Activated naive CD4-positive, alpha-beta T cell treated with Interleukin-2 at 50 U/mL for 16 hours (primary cell): ENCODE measurements around the gene AUTS2.

Source experiments
- DNase-seq: peaks from one replicate; pipeline ENCODE4 v3.0.0-alpha.2; 2020

Gene AUTS2

DNA sequence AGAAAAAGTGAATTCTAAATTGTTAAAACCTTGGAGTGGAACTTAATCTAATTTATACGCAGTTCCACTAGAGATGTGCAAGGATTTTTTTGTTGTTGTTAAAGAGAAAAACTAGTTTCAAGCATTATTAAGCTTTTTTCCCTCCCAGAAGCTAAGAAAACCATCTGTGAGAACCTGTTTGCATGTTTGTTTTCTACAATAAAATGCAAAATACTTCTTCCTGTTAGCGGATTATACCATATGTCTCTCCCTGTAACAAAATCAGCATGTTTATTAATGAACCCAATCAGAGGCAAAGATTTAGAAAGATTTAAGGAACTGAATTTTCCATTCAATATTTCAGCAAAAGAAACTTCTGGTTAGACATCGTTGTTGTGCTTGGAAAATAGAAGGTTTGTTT is 953.9 kb downstream of the AUTS2 start:
- no peak for DNase-seq

DNA sequence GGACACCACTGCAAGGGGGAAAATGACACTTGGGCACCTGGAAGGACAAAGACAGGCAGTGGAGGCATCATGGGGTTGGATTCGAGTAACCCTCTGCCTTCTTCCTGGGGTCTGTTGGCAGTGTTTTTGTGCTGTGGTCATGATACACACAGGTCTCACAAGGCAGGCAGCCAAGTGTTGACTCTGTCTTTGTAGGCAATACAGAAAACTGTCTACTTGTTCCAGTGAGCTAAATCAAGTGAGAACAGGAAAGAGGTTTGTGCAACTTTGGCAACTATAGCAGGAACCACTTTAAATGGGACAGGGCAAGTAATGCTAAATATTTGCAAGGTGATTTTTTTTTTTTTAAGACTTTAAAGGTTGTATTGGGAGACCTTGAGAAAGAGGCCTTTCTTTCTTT is 955.1 kb downstream of the AUTS2 start:
- DNase-seq = no peak

DNA sequence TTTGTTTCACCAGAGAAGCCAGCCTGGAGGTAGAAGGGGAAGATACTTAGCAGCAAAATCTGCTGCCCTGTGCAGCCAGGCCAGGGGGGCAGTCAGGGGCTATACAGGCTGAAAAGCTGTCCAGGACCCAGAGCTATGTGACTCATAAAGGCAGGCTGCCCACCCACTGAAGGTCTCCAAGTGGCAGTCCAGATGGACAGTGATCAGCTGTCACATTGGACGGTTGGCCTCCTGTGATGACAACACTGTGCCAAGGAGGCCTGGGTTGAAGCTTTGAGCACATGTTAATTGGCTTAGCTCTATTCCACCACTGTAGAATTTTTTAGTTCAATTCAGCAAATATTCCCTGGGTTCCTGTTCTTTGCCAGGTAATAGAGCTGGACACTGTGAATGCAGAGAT is 956.4 kb downstream of the AUTS2 start:
- no peak for DNase-seq

DNA sequence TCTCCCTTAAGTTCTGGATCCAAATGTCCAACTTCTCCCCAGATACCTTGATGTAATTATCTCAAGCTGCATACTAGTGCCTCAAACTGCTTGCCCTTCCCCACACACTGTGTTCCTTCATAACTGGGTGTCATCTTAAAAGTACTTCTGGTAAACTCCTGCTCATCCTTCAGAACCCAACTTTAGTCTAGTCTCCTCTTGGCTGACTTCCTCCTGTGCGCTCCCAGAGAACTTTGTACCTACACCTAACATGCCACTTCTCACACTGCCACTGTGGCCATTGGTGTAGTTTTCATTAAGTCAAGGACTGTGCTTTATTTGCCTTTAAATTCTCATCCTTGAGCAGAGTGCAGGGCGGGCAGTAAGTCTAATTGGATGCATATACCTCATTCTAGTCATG is 958.5 kb downstream of the AUTS2 start:
- DNase-seq = no peak

DNA sequence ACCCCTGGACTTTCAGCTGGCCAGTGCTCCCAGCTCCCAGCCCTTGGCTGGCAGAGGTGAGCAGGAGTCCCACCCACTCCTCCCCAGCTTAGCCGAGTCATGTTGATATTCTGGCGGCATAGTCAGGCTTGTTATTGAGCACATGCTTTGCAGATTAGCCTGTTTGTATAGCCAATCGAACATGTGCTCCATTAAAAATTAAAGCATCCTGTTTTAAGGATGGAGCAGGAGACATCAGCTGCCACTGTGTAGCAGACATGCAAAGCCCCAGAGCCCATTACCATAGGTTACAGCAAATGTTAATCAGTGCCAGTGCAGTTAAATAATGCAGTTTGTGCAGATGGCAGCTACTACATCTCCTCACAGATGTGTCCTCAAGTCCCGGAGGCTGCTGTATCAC is 959.1 kb downstream of the AUTS2 start:
- no peak for DNase-seq

DNA sequence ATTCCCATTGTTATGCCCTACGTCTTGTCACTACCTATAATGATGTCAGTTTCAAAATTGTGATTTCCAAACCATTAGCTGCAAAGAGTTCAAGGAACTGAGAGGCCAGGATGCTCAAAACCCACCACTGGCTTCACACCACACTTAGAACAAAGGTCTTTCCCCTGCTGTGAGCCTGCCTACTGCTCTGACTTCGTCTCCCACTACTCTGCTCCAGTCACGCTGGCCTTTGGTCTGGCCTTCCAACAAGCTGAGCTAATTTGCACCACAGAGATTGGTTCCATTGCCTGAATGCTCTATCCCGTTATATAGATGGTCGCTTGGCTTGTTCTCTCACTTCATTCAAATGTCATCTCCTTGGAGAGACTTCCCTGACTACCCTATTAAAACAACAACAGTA is 961.5 kb downstream of the AUTS2 start:
- DNase-seq = no peak

DNA sequence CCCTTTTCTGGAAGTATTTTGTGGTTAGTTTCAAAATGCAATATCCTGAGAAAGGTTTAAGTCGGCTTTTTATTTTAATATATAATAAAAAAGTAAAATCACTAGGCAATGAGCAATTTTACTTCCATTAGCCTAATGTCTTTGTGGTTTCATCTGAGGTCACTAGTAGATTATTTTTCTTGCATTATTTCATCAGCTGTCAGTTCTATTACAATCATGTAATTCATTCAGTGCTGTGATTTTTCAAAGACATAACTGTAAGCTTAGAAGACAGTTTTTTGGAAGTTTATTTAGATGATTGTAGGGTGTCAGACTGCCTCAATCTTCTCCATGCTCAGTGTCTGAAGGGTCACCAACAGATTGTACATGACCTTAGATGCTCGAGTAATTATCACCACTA is 965.7 kb downstream of the AUTS2 start:
- DNase-seq = no peak

DNA sequence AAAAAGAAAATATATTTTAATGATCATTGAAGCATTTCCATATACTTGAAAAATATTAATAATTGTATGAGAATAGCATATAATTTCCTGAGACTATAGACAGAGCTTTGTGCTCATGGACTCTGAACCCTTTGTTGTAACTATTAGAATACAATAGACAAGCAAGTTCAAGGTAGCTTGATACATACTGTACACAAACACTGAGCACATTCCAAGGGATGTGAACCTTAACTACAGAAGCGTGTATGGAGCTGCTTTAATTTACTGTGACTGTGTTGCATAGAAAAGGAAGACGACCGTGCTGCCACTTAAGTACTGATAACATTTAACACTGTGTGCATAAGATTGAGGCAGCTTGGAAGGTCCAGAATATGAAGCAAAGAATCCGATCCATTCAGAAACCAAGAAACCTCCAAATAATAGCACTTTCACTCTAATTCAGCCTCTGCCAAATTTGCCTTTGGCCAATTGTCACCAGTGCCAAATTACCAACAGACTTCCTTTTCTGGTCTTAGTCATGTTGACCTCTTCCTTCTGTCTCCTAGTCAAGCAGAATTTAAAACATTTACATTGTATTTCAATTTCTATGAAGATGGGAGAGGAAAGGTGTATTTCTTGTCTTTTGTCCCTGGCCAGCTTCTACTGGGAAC is 967.6 kb downstream of the AUTS2 start:
- DNase-seq = no peak

DNA sequence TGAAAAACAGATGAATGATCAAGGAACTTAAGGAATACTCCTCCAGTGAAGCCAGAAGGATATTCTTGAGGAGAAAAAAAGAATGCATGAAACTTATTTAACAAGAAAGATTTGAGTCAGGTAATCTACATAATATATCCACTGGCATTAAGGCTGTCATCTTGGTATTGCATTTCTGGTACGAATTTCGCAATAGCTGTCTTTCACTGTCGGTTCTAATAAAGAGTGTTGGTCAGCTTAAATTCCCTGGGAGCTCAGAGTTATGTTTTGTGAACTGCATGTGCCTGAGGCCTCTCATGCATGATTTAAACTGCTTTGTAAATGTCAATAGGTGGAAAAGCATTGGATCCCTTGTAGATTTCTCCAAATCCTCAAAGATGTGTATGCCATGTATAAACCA is 968.4 kb downstream of the AUTS2 start:
- no peak for DNase-seq

DNA sequence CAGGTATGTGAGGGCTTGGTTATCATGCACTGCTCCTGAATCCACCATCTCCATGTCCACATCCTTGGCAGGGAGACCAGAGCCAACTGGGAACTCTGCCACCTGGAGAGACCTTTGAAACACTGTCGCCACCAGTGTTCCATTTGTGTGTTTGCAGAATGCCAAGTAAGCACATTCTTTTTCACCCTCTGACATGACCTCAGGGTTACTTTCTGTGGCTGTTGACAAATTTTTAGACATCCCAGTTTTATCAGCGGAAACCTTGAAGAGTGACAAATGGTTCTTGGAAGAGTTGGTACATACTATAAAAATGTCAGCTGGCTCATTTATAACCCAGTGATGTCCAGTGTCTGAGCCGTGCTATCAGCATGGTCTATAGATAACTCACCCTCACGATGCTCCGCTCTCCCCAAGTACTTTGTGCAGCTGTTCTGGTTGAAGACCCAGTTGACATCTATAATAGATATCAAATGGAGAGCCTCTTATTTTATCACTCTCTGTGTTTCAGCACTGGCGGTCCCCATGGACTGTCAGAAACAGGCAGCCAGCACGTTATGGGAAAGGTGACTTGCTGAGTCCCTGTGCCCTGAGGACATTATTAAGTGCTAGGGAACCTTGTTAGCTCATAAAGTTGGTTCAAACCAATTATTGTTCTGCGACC is 970.5 kb downstream of the AUTS2 start:
- no peak for DNase-seq

DNA sequence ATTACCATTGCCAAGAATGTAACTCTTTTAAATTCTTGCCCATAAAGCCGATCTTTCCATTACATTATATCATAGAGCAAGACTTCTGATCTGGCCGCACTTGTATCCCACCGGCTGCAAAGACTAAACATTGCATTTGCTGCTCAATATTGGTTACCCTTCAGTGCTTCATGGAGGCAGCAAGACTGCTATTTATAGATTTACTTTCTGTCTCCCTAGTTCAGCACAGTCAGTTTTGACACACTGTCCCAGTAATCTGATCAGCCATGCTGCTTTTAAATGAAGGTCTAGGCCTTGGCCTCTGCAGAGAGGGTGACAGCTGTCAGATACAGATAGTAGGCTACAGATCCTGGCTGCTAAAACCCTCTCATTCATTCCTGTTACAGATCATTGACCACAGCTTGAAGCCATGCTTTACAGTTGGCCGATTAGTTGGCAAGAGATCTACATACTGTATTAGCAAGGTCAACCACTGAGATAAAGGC is 971.1 kb downstream of the AUTS2 start:
- no peak for DNase-seq

DNA sequence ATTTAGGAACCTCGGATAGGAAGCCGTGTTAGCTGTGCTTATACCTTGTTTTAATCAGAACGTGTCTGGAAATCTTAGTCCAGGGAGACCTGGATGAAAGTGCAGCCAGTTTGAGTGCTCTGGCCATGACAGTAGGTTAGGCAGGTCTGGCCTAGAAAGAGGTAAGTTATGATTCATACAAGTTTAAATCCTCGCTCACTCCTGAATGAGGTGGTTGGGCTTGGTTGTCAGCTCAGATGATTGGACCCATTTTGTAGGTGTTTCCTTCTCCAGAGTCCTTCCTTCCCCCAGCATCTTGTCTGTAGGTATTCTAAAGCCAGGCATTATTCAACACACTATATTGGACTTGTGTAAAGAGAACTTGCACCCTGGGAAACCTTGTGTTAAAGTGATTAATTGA is 971.8 kb downstream of the AUTS2 start:
- no peak for DNase-seq

DNA sequence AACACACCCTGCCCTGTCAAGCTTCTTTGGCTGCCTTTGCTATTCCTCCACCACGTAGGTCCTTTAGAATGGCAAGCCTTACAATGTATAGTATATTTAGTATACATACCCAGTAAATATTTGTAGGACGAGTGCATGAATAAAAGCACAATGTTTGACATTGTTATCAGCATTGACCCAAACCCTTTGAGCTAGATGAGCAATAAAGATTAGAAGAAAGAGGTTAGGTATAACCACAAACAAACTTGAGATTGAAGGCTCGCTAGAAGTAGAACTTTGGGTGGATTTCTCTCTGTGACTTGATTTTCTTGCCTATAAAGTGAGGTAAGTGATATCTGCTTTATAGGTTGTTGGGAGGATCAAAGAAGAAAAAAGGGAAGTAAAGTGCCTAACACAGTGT is 972.7 kb downstream of the AUTS2 start:
- no peak for DNase-seq

DNA sequence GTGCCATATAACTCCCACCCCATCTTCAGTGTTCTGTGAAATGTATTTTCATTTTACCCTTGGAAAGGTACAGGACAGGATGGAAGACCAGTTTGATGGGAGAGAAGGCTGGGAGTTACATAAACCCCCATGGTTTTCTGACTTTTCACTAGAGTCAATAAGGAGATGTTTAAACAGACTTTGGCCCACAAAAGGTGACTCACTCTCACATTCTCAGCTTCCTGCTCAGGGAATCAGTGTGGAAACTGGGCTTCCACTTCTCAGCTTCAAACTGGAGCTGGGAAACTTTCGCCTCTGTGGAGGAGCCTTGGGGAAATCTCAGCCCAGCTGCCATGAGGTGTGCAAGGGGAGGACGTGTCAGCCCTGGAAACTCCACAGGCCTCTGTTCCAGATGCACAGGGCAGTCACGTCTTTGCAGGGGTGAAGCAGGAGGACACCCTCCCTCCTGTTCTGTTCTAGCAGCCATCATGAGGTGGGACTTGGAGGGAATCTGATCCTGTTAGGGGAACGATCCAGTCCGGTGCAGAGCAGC is 973.2 kb downstream of the AUTS2 start:
- no peak for DNase-seq

DNA sequence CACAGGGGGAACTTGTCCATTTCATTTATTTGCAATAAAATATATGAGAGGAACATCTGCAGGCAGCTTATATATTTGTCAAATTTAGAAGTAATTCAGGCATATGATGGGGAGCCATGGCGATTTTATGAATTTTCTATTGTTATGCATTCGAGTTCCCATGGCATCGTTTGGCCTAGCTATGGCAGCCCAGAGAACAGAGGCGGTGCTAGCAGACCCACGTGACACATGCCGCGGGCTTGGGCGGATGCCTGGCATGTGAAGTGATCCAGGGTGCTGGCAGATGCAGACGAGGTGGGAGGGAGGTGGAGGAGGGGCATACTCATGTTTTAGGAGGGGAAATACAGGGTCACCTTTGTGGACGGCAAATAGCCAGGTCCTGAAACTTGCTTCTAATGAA is 973.7 kb downstream of the AUTS2 start:
- DNase-seq = no peak

DNA sequence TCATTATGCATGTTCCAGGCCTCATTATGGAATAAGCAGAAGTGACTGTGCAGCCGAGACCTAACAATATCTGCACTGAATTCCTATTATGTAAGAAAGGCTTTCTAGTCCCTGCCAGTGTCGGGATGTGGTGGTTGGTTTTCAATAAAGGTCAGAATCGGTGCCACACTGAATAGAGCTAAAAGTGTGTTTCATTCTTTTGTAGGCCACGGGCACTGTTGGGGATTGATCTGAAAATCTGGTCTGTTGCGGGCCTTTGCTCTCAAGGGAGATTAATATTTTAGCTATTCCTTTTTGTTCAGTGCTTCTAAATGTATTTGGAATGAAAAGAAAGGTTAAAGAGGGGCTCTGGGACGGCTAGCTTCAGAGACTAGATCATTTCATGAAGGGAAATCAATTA is 974.3 kb downstream of the AUTS2 start:
- DNase-seq = no peak

DNA sequence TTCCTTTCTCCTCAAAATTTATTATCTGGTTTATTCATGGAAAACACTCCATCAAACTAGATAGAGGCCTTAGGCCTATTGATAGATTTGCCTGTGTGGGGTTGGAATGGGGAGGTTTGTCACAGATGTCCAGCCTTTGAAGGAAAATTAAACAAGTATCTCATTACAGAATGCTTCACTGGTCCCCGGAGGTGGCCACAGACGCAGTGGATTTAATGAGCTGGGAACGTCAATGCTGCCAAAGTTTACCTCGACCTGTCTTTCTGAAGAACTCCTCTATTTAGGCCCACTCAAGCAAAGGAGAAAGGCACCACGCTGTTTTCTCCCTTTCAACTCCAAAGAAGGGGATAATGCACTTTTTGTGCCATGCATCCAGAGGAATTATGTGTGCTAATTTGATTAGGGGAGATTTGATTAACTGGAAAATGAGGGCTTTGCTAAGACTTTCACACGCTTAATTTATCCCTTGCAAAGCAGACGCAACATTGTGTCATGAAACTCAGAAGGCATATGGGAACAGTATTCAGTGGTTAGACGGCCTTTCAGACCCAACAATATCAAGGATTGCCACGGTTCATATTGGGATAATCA is 974.9 kb downstream of the AUTS2 start:
- no peak for DNase-seq

DNA sequence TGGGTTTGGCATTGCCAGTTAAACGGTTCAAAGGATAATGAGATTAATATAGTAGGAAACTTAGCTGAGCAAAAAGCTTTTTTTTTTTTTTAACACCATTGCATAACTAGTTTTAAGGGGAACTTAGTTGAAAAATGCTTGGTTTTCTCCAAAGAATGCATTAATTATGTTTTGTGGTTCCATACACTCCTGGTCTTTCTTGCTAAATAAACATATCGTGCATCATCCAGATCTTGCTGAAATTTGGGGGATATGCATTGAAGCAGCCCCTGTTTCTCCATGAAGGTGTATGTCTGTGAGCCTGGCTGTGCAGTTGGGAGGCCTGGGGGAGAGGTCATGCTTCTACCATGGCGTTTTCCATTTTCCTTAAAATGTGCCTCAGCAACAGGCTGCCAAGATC is 975.4 kb downstream of the AUTS2 start:
- DNase-seq = no peak

DNA sequence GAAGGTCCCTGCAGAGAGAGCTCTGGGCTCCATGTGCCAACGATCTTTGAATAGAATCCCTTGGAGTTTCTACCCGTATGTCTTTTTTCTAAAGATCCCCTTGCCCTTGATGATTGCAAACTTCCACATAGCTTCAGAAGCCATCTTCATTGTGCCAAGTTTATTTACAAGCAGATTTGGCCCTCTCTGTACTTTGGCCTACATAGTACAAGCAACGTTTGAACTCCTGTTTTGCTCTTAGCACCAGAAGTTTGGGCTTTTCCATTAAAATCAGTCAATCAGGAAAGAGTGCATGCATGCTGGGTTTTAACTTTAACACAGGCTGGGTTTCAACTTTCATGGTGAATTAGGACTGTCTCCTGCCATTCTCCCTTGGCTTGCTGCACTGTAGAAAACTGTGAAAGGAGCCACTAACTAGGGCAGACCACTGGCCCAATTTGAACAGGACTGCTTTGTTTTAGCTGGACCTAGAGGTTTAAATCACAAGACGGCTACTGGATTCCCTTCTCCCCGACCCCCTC is 976.1 kb downstream of the AUTS2 start:
- no peak for DNase-seq

DNA sequence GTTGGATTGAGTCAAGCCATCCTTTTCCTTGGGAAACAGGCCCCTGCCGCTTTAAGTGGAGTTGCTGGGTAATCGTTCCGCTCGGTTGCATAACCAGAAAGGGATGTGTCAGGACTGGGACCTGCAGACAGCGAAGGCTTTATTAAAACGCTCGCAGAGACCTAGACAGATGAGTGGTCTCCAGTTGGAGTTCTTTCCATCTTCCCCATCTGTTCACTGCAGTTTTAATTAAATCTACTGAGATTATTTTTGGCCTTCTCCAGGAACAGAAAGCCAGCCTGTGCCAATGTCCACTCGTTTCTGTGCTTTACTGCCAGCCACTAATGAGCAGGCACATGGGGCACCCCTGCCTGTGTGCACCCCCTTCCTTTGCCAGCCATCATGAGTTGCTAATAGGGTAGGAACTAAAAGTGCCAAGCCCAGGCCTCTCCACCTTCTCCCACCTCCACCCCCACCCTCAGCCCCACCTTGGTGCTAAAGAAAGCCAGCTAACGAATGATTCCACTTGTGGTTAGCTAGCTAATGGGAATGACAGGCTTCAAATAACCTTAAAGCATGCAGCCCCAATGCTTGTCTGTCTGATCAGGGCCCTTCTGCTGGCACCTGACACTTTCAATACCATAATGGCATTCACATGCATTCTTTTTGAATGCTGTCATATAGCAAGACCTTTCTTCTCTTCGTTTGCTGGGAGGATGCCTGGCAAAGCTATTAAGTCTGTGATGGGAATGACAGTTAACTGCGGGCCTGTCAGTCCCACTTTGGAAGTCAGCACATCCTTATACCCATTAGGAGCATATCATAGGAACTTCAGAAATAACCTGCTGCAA is 976.9 kb downstream of the AUTS2 start:
- no peak for DNase-seq

DNA sequence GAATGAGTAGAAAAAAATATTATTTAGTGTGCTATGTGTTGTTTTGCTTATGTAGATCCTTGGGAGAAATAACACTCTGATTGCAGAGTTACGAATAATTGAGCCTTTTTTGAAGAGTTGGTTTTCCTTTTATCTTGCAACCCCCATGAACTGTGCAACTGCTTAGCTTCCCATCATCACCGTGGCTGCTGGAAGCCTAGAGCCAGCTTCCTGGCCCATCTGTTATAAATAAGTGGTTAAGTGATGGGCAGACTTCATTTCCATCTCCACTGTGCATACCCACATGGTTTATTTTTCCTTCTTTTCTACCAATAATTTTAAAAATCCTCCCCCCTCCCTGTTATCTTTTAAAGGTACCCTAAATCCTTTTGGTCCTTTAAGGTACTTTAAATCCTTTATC is 978.8 kb downstream of the AUTS2 start:
- no peak for DNase-seq

DNA sequence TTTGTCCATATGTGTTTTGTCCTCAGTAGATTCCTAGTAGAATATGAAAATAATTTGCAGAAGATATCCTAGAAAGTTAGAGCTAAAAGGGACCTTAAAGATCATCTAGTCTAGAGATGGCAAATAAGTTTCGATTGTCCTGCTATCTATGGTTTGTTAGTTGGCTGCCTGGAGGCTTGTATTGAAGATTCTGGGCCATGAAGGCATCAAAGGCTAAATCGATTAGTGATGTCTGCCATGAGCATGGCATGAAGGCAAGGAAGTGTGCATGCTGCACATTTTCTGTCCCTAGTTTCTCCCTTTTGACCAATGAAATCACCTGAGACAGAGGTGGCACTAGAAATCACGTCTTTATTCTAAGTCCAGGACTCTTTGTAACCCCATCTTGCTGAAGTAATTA is 979.9 kb downstream of the AUTS2 start:
- DNase-seq = no peak

DNA sequence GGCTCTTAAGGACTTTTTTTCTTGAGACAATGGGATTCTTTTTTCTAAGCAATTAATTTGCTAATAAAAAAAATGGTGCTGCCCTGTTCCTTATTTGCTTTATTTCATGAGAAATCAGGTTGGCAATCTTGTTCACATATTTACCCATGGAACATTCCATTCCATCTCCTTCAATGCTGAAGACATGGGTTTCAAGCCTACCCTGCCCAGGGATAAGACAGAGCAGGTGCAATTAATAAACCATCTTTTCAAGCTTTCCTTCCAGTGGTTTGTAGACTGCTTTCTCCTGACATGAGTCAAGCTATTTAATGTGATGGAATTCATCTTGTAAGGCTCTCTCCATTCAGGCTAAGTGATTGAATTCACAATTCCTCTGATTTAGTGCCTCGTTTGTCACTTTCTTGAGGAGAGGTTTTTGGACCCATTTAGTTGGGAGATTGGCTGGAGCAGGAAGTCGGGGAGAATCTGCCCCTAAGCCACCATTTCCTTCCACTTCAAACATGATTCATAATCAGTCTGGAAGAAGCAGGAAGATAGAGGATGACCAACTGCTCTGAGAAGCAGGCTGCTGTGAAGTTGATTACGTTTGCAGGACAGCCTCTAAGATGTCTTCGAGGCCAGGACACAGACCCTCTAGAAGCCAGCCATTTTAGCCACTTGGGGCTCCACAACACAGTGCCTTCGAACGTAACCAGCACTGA is 981.3 kb downstream of the AUTS2 start:
- no peak for DNase-seq
